GM12892 (cell line): ENCODE measurements around the gene NBEA.

ENCODE experiments used
- POLR2A ChIP-seq: IDR thresholded peaks from 2 replicates; pipeline ENCODE4 v1.6.1; 2011; ENCODE audit warnings: low read depth, low read length, control low read depth
- POLR2AphosphoS5 ChIP-seq: IDR thresholded peaks from 2 replicates; pipeline ENCODE4 v1.6.1; 2011; ENCODE audit warnings: low read depth, low read length, control low read depth
- TAF1 ChIP-seq: IDR thresholded peaks from 2 replicates; pipeline ENCODE4 v1.6.1; 2011; ENCODE audit warnings: low read depth, mild to moderate bottlenecking, control low read depth, low read length, borderline replicate concordance

DNA sequence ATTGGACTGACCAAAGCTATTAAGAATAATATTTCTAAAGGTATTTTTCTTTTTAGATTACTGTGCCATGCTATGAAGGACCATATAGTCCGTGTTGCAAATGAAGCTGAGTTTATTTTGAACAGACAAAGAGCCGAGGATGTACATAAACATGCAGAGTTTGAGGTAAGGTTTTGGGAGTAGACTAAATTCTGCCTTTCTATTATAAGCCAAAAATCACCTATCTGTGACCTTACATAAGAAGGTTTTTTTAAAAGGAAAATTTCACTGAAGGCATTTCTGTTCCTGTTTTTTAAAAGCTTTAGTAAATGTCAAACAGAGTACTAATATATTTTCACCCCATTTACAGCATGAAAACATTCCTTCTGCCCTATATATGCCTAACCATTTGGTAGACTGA lies 407.0 kb downstream of the NBEA start:
- TF ChIP-seq POLR2AphosphoS5, result no peak
- TF ChIP-seq POLR2A, result no peak
- TF ChIP-seq TAF1, result no peak
